ENCODE data around the gene ALOX12B.

The ALOX12B gene

GRCh38 chr17:8041979-8042378, 45.5 kb downstream of the ALOX12B start:
- ATAC-seq (ENCODE audit: low read depth): no peak
- H3K9me3 ChIP-seq (ENCODE audit: severe bottlenecking): no peaks in the 10 kb centered on the region
- TF ChIP-seq CTCF (IDR thresholded peaks at IDR 0.05; ENCODE audit: poor library complexity, severe bottlenecking): no peak
- H3K4me1 ChIP-seq (ENCODE audit: insufficient read depth, poor library complexity, severe bottlenecking): peaks cover 17% of the 10 kb centered on the region
- H3K4me3 ChIP-seq (ENCODE audit: severe bottlenecking): no peak overlapping the region
- no peaks in the 10 kb centered on the region for H3K36me3 ChIP-seq (ENCODE audit: low read depth)
- H3K27me3 ChIP-seq (ENCODE audit: insufficient read depth, poor library complexity, severe bottlenecking): no peaks in the 10 kb centered on the region
- no peak for DNase-seq (ENCODE audit: low spot score)
- peak overlapping the region; percentile 70 for H3K27ac ChIP-seq (ENCODE audit: poor library complexity, severe bottlenecking)

- peak overlapping the region; percentile 70 for H3K27ac ChIP-seq (ENCODE audit: poor library complexity, severe bottlenecking)
- H3K36me3 ChIP-seq (ENCODE audit: low read depth): no peaks in the 10 kb centered on the region
- no peaks in the 10 kb centered on the region for H3K9me3 ChIP-seq (ENCODE audit: severe bottlenecking)
- TF ChIP-seq CTCF (IDR thresholded peaks at IDR 0.05; ENCODE audit: poor library complexity, severe bottlenecking): peak; percentile 82
- H3K4me1 ChIP-seq (ENCODE audit: insufficient read depth, poor library complexity, severe bottlenecking): peaks cover 17% of the 10 kb centered on the region
- no peaks in the 10 kb centered on the region for H3K27me3 ChIP-seq (ENCODE audit: insufficient read depth, poor library complexity, severe bottlenecking)
- ATAC-seq (ENCODE audit: low read depth) (peak; percentile 62), DNase-seq (ENCODE audit: low spot score) (no peak)
- H3K4me3 ChIP-seq (ENCODE audit: severe bottlenecking): no peak overlapping the region
Measured at GRCh38 chr17:8041249-8041928, 46.1 kb downstream of the ALOX12B start.

GRCh38 chr17:8039611-8040168, 47.8 kb downstream of the ALOX12B start:
- no peak for TF ChIP-seq CTCF (IDR thresholded peaks at IDR 0.05; ENCODE audit: poor library complexity, severe bottlenecking)
- DNase-seq (ENCODE audit: low spot score) (no peak), ATAC-seq (ENCODE audit: low read depth) (no peak)
- H3K9me3 ChIP-seq (ENCODE audit: severe bottlenecking): no peaks in the 10 kb centered on the region
- peak overlapping the region; percentile 70 for H3K27ac ChIP-seq (ENCODE audit: poor library complexity, severe bottlenecking)
- H3K36me3 ChIP-seq (ENCODE audit: low read depth): no peaks in the 10 kb centered on the region
- no peak overlapping the region for H3K4me3 ChIP-seq (ENCODE audit: severe bottlenecking)
- no peaks in the 10 kb centered on the region for H3K27me3 ChIP-seq (ENCODE audit: insufficient read depth, poor library complexity, severe bottlenecking)
- peaks cover 17% of the 10 kb centered on the region for H3K4me1 ChIP-seq (ENCODE audit: insufficient read depth, poor library complexity, severe bottlenecking)

GRCh38 chr17:8038954-8039610, 48.4 kb downstream of the ALOX12B start, which contains the start of gene ALOX15B:
ALOX15B (plus strand) TSS chr17:8039059; CDS start chr17:8039156, 97 bp downstream.
- no peaks in the 10 kb centered on the region for H3K27me3 ChIP-seq (ENCODE audit: insufficient read depth, poor library complexity, severe bottlenecking)
- no peaks in the 10 kb centered on the region for H3K36me3 ChIP-seq (ENCODE audit: low read depth)
- peak; percentile 33; the same call in 1 of the 3 replicates for ATAC-seq (ENCODE audit: low read depth)
- no peaks in the 10 kb centered on the region for H3K9me3 ChIP-seq (ENCODE audit: severe bottlenecking)
- H3K4me1 ChIP-seq (ENCODE audit: insufficient read depth, poor library complexity, severe bottlenecking): peaks cover 17% of the 10 kb centered on the region
- DNase-seq (ENCODE audit: low spot score): no peak
- TF ChIP-seq CTCF (IDR thresholded peaks at IDR 0.05; ENCODE audit: poor library complexity, severe bottlenecking): no peak
- no peak within 1 kb of the TSS for H3K27ac ChIP-seq (ENCODE audit: poor library complexity, severe bottlenecking)
- peak within 1 kb of the TSS; percentile 21 for H3K4me3 ChIP-seq (ENCODE audit: severe bottlenecking)
